GM12801 (cell line): ENCODE data around the gene TSEN2.

ENCODE experiments used
- CTCF ChIP-seq: IDR thresholded peaks from one replicate; pipeline ENCODE4 v1.5.1; 2011; ENCODE audit warnings: control low read depth; ENCODE audit not compliant: insufficient read length; ENCODE audit errors: extremely low read depth

TSEN2 gene

GRCh38 chr3:12464181-12464580, 20.1 kb upstream of the TSEN2 start:
- TF ChIP-seq CTCF: no peak

- no peak for TF ChIP-seq CTCF
Observed at GRCh38 chr3:12465151-12465835, 19.0 kb upstream of the TSEN2 start.

GRCh38 chr3:12465836-12466225, 18.4 kb upstream of the TSEN2 start:
- TF ChIP-seq CTCF: no peak

GRCh38 chr3:12467746-12468145, 16.5 kb upstream of the TSEN2 start:
- TF ChIP-seq CTCF: no peak

GRCh38 chr3:12468276-12468675, 16.0 kb upstream of the TSEN2 start:
- no peak for TF ChIP-seq CTCF

GRCh38 chr3:12468757-12469156, 15.5 kb upstream of the TSEN2 start:
- no peak for TF ChIP-seq CTCF

GRCh38 chr3:12470111-12470510, 14.2 kb upstream of the TSEN2 start:
- TF ChIP-seq CTCF: no peak
